ENCODE data around the gene FBN1. TPM values are rescaled to one million over a fixed set of nuclear protein-coding genes. Genes with fewer than 3 reads are reported as not detected.

Gene FBN1
- total RNA-seq, 2 donors from 2014 or later = 0.91 to 1.6 TPM

DNA sequence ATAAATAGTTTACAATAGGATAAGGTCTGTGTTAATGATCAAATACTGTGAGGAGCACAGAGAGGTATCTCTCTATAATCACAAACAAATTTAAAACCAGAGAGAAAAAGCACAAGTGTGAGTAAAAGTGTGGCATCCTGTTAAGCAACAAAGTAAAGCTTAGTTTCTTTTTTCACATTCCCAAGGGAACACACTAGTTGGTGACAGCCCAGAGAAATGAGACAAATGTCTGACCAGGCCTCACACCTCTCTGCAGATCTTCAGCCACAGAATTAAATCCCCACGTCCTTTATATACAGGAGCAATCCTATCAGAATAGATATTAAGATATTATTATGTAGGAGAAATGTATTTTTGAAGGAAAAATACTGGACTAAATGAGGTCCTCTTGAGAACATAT, 2.7 kb downstream of the FBN1 start:
- no peaks in the 10 kb centered on the region for H3K4me1 Mint-ChIP-seq
- peaks cover 31% of the 10 kb centered on the region for H3K27me3 Mint-ChIP-seq
- H3K4me3 Mint-ChIP-seq = no peak overlapping the region
- H3K9me3 Mint-ChIP-seq = no peaks in the 10 kb centered on the region
- ATAC-seq (replicated peaks) = no peak
- H3K27ac Mint-ChIP-seq = no peak overlapping the region
- no peaks in the 10 kb centered on the region for H3K36me3 Mint-ChIP-seq (ENCODE audit: low read depth)

DNA sequence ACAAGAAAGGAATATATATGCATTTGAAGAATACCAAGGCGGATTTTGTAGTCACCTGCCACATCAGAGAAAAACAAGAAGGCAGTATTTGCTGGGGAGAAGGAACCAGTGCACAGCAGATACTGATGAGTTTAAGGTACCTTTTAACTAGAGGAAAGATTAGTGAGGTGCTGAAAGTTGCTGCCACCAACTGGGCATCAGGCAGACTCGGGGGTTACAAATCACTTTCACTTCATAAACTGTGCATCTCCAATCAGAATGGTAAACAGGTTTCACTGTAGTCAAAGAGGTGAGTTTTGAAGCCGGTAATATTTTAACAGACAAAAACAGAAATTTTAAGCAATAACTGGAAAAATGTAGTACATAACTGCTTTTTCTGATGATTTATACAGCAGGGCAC, 4.1 kb downstream of the FBN1 start:
- Mint-ChIP-seq H3K36me3 (ENCODE audit: low read depth) (no peaks in the 10 kb centered on the region), H3K27me3 (peaks cover 22% of the 10 kb centered on the region), H3K27ac (no peak overlapping the region), H3K4me3 (no peak overlapping the region), H3K4me1 (no peaks in the 10 kb centered on the region), H3K9me3 (no peaks in the 10 kb centered on the region)
- no peak for ATAC-seq (replicated peaks)

DNA sequence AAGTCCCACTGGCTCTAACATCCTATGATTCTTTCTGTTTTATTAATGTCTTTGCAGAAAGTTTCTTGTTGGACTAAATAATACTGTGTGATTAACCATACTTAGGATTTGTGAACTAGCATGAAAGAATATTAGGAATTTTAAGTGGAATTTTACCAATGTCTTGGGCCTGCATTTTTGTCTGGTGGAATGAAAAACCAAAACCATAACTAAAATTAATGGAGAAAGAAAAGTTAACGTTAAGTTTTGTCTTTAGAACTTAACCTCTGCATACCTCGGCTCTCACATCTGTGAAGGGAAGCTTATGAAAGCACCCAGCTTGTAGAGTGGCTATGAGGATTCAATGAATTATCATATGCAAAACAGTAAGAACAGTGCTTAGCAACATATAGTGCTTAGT, 6.5 kb downstream of the FBN1 start:
- peaks cover 17% of the 10 kb centered on the region for H3K27me3 Mint-ChIP-seq
- H3K9me3 Mint-ChIP-seq = no peaks in the 10 kb centered on the region
- H3K36me3 Mint-ChIP-seq (ENCODE audit: low read depth) = no peaks in the 10 kb centered on the region
- H3K4me3 Mint-ChIP-seq = no peak overlapping the region
- H3K4me1 Mint-ChIP-seq = no peaks in the 10 kb centered on the region
- no peak overlapping the region for H3K27ac Mint-ChIP-seq
- no peak for ATAC-seq (replicated peaks)

DNA sequence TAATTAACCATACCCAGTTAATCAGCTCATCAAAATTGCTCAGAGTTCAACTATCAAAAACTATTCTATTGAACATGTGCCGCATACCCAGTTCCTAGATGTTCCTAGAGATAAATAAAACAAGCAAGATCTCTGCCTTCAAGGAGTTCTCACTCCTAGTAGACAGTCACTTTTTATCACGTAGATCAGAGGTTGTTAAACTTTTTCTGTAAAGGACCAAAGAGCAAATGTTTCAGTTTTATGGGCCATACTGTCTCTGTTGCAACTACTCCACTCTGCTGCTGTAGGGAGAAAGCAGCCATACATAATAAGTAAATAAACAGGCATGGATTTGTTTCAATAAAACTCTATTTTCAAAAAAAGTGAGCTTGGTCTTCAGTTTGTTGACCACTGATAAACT, 7.9 kb downstream of the FBN1 start:
- Mint-ChIP-seq H3K9me3 (no peaks in the 10 kb centered on the region), H3K4me3 (no peak overlapping the region), H3K27me3 (peaks cover 9% of the 10 kb centered on the region), H3K4me1 (no peaks in the 10 kb centered on the region), H3K27ac (no peak overlapping the region), H3K36me3 (ENCODE audit: low read depth) (no peaks in the 10 kb centered on the region)
- ATAC-seq (replicated peaks) = no peak

DNA sequence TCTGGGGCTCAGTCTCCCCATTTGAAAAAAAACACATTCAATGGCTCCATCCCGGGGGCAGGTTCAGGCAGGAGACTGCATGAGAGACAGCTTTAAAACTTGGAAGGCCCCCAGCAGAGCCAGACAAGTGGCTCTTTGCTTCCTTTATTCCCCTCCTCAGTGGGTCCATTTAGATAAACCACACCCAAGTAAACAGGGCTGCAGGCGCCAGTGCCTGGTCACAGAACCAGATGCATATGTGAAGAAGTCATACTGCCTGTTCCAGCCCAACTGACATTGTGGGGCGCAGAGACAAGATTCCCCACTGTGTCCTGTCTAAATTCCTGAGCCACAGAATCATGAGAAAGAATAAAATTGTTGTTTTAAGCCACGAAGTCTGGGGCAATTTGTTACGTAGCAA, 9.0 kb downstream of the FBN1 start:
- Mint-ChIP-seq H3K9me3 (no peaks in the 10 kb centered on the region), H3K27me3 (peaks cover 5% of the 10 kb centered on the region), H3K4me1 (no peaks in the 10 kb centered on the region), H3K4me3 (no peak overlapping the region), H3K36me3 (ENCODE audit: low read depth) (no peaks in the 10 kb centered on the region), H3K27ac (no peak overlapping the region)
- no peak for ATAC-seq (replicated peaks)

DNA sequence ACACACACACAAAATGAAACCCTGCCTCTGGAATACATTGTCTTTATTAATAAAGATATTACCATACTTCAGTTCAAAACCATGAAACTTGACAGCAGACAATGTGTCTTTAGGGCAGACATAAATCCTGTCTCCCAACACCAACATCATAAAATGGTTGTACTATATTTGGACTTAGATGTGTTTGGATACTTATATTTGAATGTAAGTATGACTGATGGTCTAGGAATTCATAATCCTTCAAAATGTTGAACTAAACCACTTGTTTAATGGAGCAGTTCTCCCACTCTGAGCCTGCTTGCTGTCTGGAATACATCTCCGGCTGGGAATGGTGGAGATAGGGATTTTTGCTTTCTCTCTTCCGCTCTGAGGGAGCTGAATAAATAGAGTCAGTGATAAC, 10.6 kb downstream of the FBN1 start:
- H3K27ac Mint-ChIP-seq = no peak overlapping the region
- no peak overlapping the region for H3K4me3 Mint-ChIP-seq
- H3K27me3 Mint-ChIP-seq = no peaks in the 10 kb centered on the region
- H3K36me3 Mint-ChIP-seq (ENCODE audit: low read depth) = no peaks in the 10 kb centered on the region
- H3K4me1 Mint-ChIP-seq = no peaks in the 10 kb centered on the region
- ATAC-seq (replicated peaks) = no peak
- H3K9me3 Mint-ChIP-seq = no peaks in the 10 kb centered on the region

DNA sequence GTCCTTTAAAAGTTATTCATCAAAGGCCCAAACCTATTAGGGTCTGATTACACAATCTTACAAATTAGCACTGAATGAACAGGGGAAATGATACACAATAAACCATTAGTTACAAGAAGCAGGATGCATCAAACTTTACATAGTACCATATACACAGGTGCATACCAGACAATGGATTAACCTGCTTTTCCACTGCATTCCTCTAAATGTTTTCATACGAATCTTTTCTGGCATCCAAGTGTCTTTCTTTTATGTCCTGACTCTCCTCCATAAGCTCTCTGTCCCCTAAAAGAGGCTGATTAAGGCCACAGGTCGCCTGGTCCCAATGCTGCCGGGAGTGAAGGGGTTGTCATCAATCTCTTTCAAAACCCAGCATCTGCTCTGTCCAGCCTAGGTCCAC, 11.4 kb downstream of the FBN1 start:
- Mint-ChIP-seq H3K27me3 (no peaks in the 10 kb centered on the region), H3K27ac (no peak overlapping the region), H3K4me3 (no peak overlapping the region), H3K4me1 (no peaks in the 10 kb centered on the region), H3K9me3 (no peaks in the 10 kb centered on the region), H3K36me3 (ENCODE audit: low read depth) (no peaks in the 10 kb centered on the region)
- no peak for ATAC-seq (replicated peaks)

DNA sequence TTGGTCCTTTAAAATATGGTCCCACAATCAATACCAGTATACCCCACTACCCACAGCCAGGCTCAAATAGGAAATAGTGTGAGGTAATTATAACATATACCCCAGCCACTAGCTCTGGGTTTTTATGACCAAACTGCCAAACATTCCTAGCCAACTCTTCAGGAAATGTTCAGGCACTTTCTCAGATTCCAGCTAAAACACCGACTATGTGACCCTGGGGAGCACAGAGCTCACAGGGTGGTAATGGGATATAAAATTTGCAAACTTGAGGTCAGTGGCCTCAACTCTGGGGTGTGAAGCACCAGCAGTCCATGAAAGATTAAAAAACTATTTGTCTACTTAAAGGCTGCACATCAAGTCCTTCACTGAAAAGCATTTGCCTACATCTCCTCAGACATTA, 12.9 kb downstream of the FBN1 start:
- Mint-ChIP-seq H3K27ac (no peak overlapping the region), H3K4me3 (no peak overlapping the region), H3K9me3 (no peaks in the 10 kb centered on the region), H3K4me1 (no peaks in the 10 kb centered on the region), H3K27me3 (peaks cover 3% of the 10 kb centered on the region), H3K36me3 (ENCODE audit: low read depth) (no peaks in the 10 kb centered on the region)
- ATAC-seq (replicated peaks) = no peak

DNA sequence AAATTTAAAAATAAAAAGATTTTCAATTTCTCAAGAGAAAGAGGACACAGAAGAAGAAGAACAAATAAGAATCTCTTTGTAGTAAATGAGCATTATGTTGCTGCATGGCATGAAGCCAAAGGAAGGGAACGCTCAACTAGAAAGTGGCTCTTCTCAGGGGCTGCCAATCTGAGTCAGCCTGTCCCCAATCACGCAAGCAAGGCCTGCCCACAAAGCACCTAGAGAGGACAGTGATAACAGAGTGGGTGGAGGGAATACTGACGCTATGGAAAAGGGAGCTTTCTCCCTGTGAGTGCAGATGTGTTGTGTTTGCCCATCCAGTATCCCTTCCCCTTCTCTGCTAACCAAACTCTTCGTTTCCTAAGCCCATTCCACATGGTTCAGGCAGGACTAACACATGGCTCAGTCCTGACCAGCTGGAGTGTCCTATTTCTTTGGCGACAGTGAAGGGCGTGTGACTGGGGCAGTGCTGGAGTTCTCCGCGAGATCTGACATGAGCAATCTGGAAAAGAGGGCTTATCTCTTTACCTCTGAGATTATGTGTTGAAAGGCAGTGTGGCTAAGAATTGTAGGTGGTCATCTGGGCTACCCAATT, 14.2 kb downstream of the FBN1 start:
- ATAC-seq (replicated peaks) = peak; percentile 60
- Mint-ChIP-seq H3K27me3 (peaks cover 3% of the 10 kb centered on the region), H3K4me1 (no peaks in the 10 kb centered on the region), H3K9me3 (no peaks in the 10 kb centered on the region), H3K36me3 (ENCODE audit: low read depth) (no peaks in the 10 kb centered on the region), H3K4me3 (no peak overlapping the region), H3K27ac (no peak overlapping the region)

DNA sequence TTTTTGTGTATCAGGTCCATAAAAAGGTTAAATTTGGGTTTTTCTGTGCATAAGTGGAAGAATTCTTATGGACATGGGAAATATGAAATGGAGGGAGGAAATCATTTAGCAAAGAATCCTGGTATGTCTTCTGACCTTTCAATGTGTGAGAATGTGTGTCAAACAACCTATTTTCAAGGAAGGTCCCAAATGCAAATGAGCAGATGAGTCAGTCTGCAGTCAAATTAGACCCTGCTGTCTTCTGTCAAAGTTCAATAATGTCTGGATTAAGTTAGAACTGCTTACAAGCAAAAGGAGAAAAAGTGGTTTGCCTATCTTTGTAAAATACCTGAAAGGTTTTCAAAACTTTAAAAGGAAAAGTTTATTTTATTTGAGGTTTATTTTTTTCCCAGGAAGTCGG, 15.3 kb downstream of the FBN1 start:
- no peaks in the 10 kb centered on the region for H3K4me1 Mint-ChIP-seq
- H3K27ac Mint-ChIP-seq = no peak overlapping the region
- no peak overlapping the region for H3K4me3 Mint-ChIP-seq
- H3K36me3 Mint-ChIP-seq (ENCODE audit: low read depth) = no peaks in the 10 kb centered on the region
- no peak for ATAC-seq (replicated peaks)
- H3K9me3 Mint-ChIP-seq = no peaks in the 10 kb centered on the region
- H3K27me3 Mint-ChIP-seq = peaks cover 3% of the 10 kb centered on the region

DNA sequence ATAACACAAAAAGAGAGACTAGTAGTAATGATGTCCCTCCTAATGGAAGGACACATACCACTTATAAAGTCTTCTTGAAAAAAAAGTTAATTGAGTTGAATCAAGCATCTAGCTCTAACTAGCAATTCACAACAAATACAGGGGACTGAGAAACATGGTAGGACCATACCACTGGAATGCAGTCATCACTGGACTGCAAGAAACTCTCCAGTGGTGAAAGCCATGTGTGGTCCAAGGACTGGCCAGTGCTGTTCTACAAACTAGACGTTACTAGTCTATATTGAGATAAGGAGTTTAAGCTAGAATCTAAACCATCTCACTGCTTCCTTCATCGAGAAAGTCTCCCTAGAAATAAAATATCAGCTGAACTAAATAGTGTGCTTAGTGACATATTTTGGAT, 16.7 kb downstream of the FBN1 start:
- Mint-ChIP-seq H3K27me3 (peaks cover 3% of the 10 kb centered on the region), H3K36me3 (ENCODE audit: low read depth) (no peaks in the 10 kb centered on the region), H3K4me1 (no peaks in the 10 kb centered on the region), H3K9me3 (no peaks in the 10 kb centered on the region), H3K4me3 (no peak overlapping the region), H3K27ac (no peak overlapping the region)
- ATAC-seq (replicated peaks) = no peak

DNA sequence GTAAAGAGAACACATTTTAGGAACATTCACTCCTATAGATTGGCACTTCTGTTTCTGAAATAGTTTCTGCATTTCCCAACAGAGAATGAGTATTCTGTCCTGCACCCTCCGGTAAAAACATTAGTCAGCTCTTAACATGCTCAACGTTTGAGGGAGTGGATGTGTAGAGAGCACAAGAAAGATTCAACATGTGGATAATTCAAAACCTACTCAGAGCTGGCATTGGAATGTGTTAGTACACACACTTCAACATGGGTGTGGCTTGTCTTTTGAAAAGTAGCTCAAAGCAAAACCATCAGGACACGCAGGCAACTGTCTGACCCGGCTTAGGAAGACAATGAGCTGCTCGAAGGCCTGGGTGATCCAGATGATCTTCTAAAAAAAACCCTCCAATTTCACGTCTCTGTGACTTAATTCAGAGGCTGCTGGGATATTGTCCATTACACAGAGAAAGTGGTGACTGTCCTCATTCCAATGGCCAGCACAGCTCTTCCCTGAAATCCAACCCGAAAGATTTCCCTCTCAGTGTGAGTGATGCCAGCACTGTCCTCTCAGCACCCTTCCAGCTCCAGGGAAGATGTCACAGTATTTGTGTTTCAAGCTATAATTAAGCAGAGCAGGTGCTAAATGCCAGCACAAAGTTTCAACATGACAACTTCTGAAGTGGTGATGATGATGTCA, 18.1 kb downstream of the FBN1 start:
- Mint-ChIP-seq H3K9me3 (no peaks in the 10 kb centered on the region), H3K4me3 (no peak overlapping the region), H3K27me3 (peaks cover 7% of the 10 kb centered on the region), H3K36me3 (ENCODE audit: low read depth) (no peaks in the 10 kb centered on the region), H3K27ac (no peak overlapping the region), H3K4me1 (no peaks in the 10 kb centered on the region)
- no peak for ATAC-seq (replicated peaks)

DNA sequence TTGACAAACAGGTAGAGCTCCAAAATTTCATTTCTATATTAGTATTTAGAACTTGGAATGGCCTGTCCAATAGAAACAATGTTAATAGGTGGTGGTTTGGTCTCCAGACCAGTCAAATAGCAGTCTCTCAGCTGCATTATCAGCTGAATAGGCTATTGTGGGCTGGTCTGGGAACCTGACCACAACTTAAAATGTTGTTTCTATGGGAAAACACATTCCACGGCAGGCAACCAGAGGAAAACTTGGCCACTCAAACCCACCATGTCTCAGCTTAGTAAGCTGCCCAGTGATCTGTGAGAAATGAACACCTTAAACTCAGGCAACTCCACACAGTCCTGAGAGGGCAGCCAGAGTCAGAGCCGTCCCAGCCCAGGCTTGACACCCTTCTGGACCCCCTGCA, 20.4 kb downstream of the FBN1 start:
- H3K9me3 Mint-ChIP-seq = no peaks in the 10 kb centered on the region
- H3K27ac Mint-ChIP-seq = no peak overlapping the region
- no peak overlapping the region for H3K4me3 Mint-ChIP-seq
- no peaks in the 10 kb centered on the region for H3K36me3 Mint-ChIP-seq (ENCODE audit: low read depth)
- ATAC-seq (replicated peaks) = no peak
- peaks cover 12% of the 10 kb centered on the region for H3K27me3 Mint-ChIP-seq
- H3K4me1 Mint-ChIP-seq = no peaks in the 10 kb centered on the region

DNA sequence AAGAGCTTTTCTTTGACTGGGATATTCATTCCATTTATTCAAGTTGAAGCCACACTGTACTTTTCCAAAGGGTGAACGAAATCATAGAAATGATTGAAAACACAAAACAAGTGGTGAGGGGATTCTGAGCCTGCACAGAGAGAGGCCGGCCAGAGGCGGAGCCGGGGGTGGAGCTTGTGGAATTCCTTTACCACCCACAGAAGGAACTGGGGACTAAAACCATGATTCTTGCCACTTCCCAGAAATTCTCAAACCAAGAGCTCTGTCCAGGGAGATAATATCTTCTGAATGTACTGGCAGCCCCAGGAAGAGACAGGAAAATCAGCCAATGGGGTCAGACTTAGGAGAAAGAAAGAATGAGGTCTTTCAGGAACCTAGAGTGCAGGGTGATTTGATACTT, 20.8 kb downstream of the FBN1 start:
- ATAC-seq (replicated peaks) = no peak
- Mint-ChIP-seq H3K36me3 (ENCODE audit: low read depth) (no peaks in the 10 kb centered on the region), H3K27ac (no peak overlapping the region), H3K27me3 (peaks cover 12% of the 10 kb centered on the region), H3K4me1 (no peaks in the 10 kb centered on the region), H3K9me3 (no peaks in the 10 kb centered on the region), H3K4me3 (no peak overlapping the region)

DNA sequence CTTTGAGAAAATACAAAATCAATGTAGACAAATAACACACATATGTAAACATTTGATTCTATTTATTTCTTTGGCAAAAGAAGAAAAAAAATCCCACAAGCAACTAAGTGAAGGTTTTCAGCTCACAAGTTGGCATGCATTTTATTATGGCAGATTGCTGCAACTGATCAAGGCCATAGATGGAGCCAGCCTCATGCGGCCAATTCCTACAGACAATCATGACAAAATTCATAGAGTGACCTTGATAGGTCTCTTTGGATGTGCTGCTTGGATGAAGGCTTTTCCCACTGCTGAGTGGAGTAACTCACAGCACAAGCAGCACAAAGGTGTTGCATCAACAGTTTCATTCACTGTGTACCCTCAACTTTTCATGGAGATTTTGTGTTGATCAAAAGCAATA, 22.1 kb downstream of the FBN1 start:
- H3K4me3 Mint-ChIP-seq = no peak overlapping the region
- H3K36me3 Mint-ChIP-seq (ENCODE audit: low read depth) = no peaks in the 10 kb centered on the region
- peaks cover 15% of the 10 kb centered on the region for H3K27me3 Mint-ChIP-seq
- ATAC-seq (replicated peaks) = no peak
- no peak overlapping the region for H3K27ac Mint-ChIP-seq
- no peaks in the 10 kb centered on the region for H3K4me1 Mint-ChIP-seq
- no peaks in the 10 kb centered on the region for H3K9me3 Mint-ChIP-seq

DNA sequence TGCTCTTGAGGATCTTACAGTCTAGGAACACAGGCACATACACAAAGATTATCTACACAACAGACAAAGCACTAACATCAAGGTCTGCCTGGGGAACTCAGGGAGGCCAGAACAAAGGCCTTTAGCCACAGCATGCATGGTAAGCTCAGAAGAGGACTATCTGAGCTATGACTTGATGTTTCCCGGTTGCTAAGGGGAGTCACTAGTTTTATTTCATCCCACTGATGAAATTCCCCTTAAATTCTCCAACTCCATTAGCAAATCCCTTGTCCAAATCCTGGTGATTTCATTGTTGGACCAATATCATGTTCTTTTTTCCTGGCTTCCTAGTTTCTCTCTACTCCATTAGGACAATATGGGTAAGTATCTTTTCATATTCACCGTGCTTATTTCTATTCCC, 23.3 kb downstream of the FBN1 start:
- Mint-ChIP-seq H3K4me3 (no peak overlapping the region), H3K4me1 (no peaks in the 10 kb centered on the region), H3K27me3 (peaks cover 13% of the 10 kb centered on the region), H3K27ac (no peak overlapping the region), H3K36me3 (ENCODE audit: low read depth) (no peaks in the 10 kb centered on the region), H3K9me3 (no peaks in the 10 kb centered on the region)
- no peak for ATAC-seq (replicated peaks)

Measured in activated T-helper 17 cell treated with anti-CD3 and anti-CD28 coated beads, Interleukin-2, amount 50 U/mL, for 72 hours (primary cell).